MCF 10A (cell line): Measurements from ENCODE around the gene POLN. TPM values are rescaled to one million over a fixed set of nuclear protein-coding genes. Genes with fewer than 3 reads are reported as not detected.

Source experiments
- BruUV-seq: library from RNA; stranded (reverse); fragments of 400-500 nt; replicated peaks from 2 replicates; lab custom pipeline; 2021; lab: Mats Ljungman, UMichigan
- CTCF ChIA-PET: fragments of 300-600 bp; sonication (Branson Sonifier 250); formaldehyde crosslinking; extraction: SDS; loops from one replicate; lab custom pipeline; 2021; ENCODE audit warnings: antibody characterized with exemption, inconsistent platforms; lab: Yijun Ruan, JAX
- POLR2A ChIA-PET: fragments of 300-600, 350-650 bp; sonication (Branson Sonifier 250); formaldehyde crosslinking; extraction: SDS; loops from one replicate; lab custom pipeline; 2020; ENCODE audit warnings: antibody characterized with exemption, inconsistent platforms; lab: Yijun Ruan, JAX
- DNase-seq: peaks from one replicate; pipeline ENCODE4 v3.0.0-alpha.2; 2018; ENCODE audit not compliant: unreplicated experiment
- H3K27ac Mint-ChIP-seq: one replicate; pipeline ENCODE4 v1.8.0; 2022; ENCODE audit warnings: mild to moderate bottlenecking, low read depth, mixed read lengths; ENCODE audit not compliant: unreplicated experiment
- H3K27me3 Mint-ChIP-seq: one replicate; pipeline ENCODE4 v1.8.0; 2022; ENCODE audit warnings: mixed read lengths; ENCODE audit not compliant: insufficient read depth, unreplicated experiment
- H3K36me3 Mint-ChIP-seq: one replicate; pipeline ENCODE4 v1.8.0; 2022; ENCODE audit warnings: mild to moderate bottlenecking, moderate library complexity, mixed read lengths; ENCODE audit not compliant: insufficient read depth, unreplicated experiment
- H3K4me1 Mint-ChIP-seq: one replicate; pipeline ENCODE4 v1.8.0; 2022; ENCODE audit warnings: mixed read lengths; ENCODE audit not compliant: insufficient read depth, unreplicated experiment
- H3K4me3 Mint-ChIP-seq: one replicate; pipeline ENCODE4 v1.8.0; 2022; ENCODE audit warnings: mild to moderate bottlenecking, moderate library complexity, mixed read lengths; ENCODE audit not compliant: unreplicated experiment
- H3K9me3 Mint-ChIP-seq: one replicate; pipeline ENCODE4 v1.8.0; 2022; ENCODE audit warnings: mixed read lengths; ENCODE audit not compliant: unreplicated experiment
- intact Hi-C: fragments of 100-400 bp; cut with micrococcal nuclease; formaldehyde crosslinking; loops from 2 replicates; pipeline ENCODE4 v1.14.1; 2022
- total RNA-seq: library from RNA; stranded (reverse); gene quantifications from 2 replicates; pipeline ENCODE4 v1.2.3, GENCODE V29; 2022
- TF ChIP-seq, protein P1 (sequence below): fragments of 200-600 bp; IDR thresholded peaks from one replicate; pipeline ENCODE4 v1.8.0; 2022; ENCODE audit warnings: antibody characterized with exemption, mild to moderate bottlenecking; ENCODE audit not compliant: unreplicated experiment

Gene POLN
- total RNA-seq, 1 experiment from 2014 or later, result 3.1 TPM

DNA sequence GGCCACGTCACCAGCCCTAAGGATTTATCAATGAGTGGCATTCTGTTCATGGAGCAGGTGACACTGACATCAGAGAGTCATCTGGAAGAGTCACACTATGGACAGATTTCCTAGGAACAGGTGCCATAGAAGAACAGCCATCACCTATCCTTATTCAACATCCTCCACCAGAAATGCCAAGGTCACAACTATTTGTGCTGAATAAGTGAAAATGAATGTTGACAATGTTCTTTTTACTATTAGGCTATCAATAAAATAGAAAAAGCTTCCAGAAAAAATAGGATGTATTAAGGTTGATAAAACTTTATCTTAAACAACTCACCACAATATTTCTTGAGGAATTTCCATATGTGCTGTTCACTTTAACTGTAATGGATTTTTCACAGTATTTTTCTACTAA is 62.9 kb downstream of the POLN start:
- TF ChIP-seq, protein P1, sequence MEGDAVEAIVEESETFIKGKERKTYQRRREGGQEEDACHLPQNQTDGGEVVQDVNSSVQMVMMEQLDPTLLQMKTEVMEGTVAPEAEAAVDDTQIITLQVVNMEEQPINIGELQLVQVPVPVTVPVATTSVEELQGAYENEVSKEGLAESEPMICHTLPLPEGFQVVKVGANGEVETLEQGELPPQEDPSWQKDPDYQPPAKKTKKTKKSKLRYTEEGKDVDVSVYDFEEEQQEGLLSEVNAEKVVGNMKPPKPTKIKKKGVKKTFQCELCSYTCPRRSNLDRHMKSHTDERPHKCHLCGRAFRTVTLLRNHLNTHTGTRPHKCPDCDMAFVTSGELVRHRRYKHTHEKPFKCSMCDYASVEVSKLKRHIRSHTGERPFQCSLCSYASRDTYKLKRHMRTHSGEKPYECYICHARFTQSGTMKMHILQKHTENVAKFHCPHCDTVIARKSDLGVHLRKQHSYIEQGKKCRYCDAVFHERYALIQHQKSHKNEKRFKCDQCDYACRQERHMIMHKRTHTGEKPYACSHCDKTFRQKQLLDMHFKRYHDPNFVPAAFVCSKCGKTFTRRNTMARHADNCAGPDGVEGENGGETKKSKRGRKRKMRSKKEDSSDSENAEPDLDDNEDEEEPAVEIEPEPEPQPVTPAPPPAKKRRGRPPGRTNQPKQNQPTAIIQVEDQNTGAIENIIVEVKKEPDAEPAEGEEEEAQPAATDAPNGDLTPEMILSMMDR, result no peak
- H3K27ac Mint-ChIP-seq, result no peak overlapping the region
- no TSS peak for BruUV-seq

GRCh38 chr4:2177443-2178093 is 64.4 kb downstream of the POLN start:
- ChIA-PET POLR2A (no interaction called here), CTCF (interaction anchor here (0.7 kb wide), 1 partner anchor 34 kb away, joined by 3 read pairs; no protein-coding TSS in a partner anchor)
- no peaks in the 10 kb centered on the region for H3K36me3 Mint-ChIP-seq
- no peak overlapping the region for H3K27ac Mint-ChIP-seq
- intact Hi-C loops, result no loop called here
- H3K27me3 Mint-ChIP-seq, result no peaks in the 10 kb centered on the region
- H3K4me1 Mint-ChIP-seq, result no peaks in the 10 kb centered on the region
- H3K4me3 Mint-ChIP-seq, result no peak overlapping the region
- no TSS peak for BruUV-seq
- no peak for DNase-seq
- TF ChIP-seq, protein P1, result no peak
- H3K9me3 Mint-ChIP-seq, result no peaks in the 10 kb centered on the region

More for the DNA sequence above, 62.9 kb downstream of the POLN start:
- no peaks in the 10 kb centered on the region for H3K27me3 Mint-ChIP-seq
- H3K4me1 Mint-ChIP-seq, result no peaks in the 10 kb centered on the region
- ChIA-PET POLR2A (no interaction called here), CTCF (no interaction called here)
- no peak for DNase-seq
- no peak overlapping the region for H3K4me3 Mint-ChIP-seq
- intact Hi-C loops, result no loop called here
- H3K9me3 Mint-ChIP-seq, result no peaks in the 10 kb centered on the region
- H3K36me3 Mint-ChIP-seq, result peaks cover 3% of the 10 kb centered on the region

DNA sequence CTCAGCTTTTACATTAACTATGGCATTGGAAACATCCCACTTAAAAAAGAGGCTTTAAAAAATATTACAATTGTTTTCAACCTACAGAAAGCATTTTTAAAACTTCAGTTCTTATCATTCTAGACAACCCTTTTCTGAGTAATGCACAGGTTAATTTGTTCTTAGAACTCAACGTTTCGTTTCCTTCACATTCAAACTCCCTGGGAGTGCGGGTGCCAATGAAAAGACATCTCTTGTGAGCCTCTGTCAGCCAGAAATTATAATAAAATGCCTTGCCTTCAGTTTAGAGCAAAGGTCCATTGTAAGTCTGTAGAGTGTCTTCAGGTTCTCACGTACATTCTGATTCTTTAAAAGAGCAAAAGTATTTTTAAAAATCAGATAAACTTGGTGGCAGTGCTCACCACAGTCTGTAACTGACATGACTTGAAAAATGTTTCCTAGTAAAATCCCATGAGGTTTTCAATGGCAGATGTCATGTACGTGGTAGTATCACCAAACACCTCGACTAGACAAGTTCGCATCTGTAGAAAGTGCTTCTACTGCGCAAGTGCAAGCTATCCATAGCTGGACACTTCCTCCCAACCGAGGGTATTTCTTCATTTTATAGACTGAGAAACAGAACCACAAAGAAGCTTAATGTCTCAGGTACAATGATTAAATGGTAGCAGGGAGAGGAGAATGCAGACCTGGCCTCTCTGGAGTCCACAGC is 65.8 kb downstream of the POLN start:
- TF ChIP-seq, protein P1, result no peak
- no peaks in the 10 kb centered on the region for H3K4me1 Mint-ChIP-seq
- H3K4me3 Mint-ChIP-seq, result no peak overlapping the region
- ChIA-PET CTCF (interaction anchor here (0.6 kb wide), 1 partner anchor 297 kb away, joined by 3 read pairs; no protein-coding TSS in a partner anchor), POLR2A (interaction anchor here (0.6 kb wide), 1 partner anchor 47 kb away, joined by 3 read pairs; no protein-coding TSS in a partner anchor)
- no TSS peak for BruUV-seq
- no peaks in the 10 kb centered on the region for H3K9me3 Mint-ChIP-seq
- H3K36me3 Mint-ChIP-seq, result no peaks in the 10 kb centered on the region
- intact Hi-C loops, result no loop called here
- H3K27me3 Mint-ChIP-seq, result no peaks in the 10 kb centered on the region
- no peak overlapping the region for H3K27ac Mint-ChIP-seq
- DNase-seq, result no peak

- no TSS peak for BruUV-seq
- CTCF ChIA-PET, result no interaction called here
- H3K4me3 Mint-ChIP-seq, result no peak overlapping the region
- POLR2A ChIA-PET, result no interaction called here
- peaks cover 7% of the 10 kb centered on the region for H3K36me3 Mint-ChIP-seq
- no peak overlapping the region for H3K27ac Mint-ChIP-seq
- no peak for DNase-seq
- H3K9me3 Mint-ChIP-seq, result no peaks in the 10 kb centered on the region
- H3K27me3 Mint-ChIP-seq, result no peaks in the 10 kb centered on the region
- intact Hi-C loops, result no loop called here
- TF ChIP-seq, protein P1, result no peak
- H3K4me1 Mint-ChIP-seq, result no peaks in the 10 kb centered on the region
These were observed 67.9 kb downstream of the POLN start for GRCh38 chr4:2174061-2174460.
